CD4-positive, alpha-beta T cell treated with Interleukin-6 at 100 ng/mL for 8 hours (primary cell): ENCODE measurements around the gene FIG4.
"Not testable (repeated sequence)": the region's sequence is repeated elsewhere in the genome, so short reads cannot be mapped to it uniquely, and the experiment has no call there.

ENCODE experiments used
- DNase-seq: peaks from one replicate; pipeline ENCODE4 v3.0.0-alpha.2; 2020; ENCODE audit warnings: mixed read lengths, low spot score

The FIG4 gene

DNA sequence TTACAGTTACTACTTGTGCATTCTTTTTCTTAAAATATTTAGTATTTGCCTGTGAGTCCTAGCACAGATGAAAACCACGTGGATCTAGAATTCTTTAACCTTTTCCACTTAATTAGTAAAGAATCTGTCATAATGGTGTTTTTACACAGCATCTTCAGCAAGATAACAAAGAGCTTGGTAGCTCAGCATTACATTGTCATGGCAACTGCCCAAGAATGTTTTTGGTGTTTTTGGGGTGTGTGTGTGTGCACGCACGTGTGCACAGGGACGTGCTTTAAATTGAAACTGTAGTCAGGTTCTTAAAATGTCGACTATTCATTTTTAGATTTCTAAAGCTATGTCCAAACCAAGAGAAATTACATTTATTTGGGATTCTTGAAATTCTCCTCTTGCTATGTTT is 108.0 kb downstream of the FIG4 start:
- no peak for DNase-seq

DNA sequence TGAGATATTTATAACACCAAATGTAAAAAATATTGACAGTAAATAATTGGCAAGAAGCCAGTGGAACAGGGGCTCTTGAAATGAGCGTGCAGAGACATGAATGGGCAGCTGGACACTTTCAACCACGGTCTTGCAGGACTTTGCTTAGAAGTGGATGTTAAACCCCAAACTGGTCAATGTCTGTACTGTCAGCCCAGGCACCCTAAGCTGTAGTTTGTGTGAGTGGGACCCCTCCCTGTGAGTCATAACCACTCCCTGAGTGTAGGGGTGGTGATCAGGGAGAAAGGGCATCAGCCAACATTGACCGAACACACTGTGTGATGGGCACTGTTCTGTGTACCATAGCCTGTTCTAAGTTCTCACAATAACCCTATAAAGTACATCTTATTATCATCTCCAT is 108.6 kb downstream of the FIG4 start:
- no peak for DNase-seq

DNA sequence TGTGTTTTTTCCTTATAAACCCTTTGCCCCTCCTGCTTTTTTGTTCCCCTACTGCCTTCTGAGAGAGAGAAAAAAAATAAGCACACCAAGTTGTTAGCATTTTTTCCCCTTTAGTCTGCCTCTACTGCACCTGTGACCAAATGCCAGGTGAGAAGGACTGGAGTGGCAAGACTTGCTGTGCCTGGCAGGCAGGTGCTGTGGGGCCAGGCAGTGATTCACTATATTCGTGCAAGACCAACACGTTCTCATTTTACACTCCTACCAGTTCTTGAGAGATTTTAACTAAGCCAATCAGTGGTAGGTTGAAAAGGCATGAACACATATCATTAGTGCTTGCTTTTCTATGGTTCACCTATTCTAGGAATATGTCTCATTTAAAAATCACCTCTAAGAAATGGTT is 109.7 kb downstream of the FIG4 start:
- no peak for DNase-seq

DNA sequence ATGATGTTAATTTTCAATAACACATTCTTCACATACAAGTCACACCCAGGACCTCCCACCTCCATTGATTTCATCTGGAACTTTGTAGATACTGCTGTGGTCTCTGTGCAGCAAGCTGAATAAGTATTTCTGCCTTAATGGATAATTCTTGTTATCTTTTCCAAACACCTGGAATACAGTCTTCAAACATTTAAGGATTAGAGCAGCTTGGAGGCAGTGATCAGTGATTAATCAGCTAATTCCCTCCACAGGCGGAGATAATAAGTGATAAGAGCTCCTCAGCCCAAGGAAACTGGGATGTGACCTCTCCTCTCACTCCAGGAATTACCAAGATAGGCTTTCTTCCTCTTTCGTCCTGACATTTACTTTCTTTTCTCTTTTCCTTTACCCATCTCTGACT is 110.7 kb downstream of the FIG4 start:
- DNase-seq, result no peak

DNA sequence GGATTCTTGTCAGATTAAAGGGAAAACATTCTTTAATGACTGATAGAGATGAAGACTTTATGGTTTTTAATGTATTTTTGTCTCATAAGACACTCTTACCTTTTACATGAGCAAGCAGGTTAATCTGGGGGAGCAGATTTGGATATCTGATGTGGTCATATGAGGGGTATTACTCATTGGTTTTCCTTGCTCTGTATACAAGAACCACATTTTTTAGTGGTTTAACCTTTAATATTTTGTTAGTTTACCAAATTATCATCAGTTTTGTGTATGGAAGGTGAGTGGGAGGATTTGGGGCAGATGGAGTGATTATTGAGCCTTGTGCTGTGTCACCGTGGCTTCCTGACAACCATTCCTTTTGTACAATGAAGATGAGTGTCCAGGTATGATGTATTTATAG is 112.9 kb downstream of the FIG4 start:
- DNase-seq, result no peak

DNA sequence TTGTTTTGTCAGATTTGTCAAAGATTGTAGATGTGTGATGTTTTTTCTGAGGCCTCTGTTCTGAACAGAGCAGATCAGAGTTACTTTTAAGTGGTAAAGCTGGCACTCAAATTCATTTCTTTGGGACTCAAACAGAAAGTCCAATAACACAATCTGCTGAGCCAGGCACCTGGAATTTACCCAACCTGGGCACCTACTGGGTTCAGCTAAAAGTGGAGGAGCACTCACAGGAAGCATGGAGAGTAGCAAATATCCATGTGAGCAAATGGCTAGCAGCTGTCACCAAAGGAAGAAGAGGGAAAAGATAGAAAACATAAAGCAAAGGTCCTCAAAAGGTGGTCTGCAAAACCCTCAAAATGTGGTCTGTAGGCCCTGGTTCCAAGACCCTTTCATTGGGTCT is 116.8 kb downstream of the FIG4 start:
- DNase-seq, result no peak

DNA sequence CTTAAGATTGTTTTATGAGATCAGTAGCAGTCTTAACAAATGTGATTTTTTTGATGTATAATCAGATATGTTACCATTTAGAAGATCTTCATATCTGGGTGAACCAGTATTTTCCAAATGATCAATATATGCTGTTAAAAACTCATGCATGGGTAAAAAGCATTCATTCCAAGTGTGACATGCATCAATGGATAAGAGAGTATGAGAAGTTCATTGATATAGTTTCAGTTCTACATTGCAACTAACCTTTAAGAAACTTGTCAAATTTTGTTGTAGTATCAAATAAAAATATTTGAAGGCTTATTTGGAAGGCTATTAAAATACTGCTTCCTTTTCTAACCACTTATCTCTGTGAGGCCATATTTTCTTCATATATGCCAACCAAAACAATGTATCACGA is 117.7 kb downstream of the FIG4 start:
- DNase-seq, result no peak

DNA sequence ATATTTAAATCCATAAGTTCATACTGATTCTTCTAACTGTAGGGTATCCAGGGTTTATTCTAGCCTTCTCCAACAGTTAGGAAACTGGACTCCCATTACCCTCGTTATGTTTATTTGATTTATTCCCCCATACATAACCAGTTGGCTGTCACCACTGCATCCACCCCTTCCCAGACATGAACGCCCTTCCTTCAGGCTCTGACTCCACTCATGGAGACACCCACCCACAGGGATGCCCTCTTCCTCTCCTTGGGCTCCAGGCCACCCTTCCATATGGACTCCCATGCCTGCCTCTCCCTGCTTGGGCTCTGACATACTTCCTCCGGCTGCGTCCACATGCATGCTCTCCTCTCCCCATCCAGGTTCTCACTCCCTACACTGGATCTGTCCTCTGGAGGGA is 124.0 kb downstream of the FIG4 start:
- no peak for DNase-seq

DNA sequence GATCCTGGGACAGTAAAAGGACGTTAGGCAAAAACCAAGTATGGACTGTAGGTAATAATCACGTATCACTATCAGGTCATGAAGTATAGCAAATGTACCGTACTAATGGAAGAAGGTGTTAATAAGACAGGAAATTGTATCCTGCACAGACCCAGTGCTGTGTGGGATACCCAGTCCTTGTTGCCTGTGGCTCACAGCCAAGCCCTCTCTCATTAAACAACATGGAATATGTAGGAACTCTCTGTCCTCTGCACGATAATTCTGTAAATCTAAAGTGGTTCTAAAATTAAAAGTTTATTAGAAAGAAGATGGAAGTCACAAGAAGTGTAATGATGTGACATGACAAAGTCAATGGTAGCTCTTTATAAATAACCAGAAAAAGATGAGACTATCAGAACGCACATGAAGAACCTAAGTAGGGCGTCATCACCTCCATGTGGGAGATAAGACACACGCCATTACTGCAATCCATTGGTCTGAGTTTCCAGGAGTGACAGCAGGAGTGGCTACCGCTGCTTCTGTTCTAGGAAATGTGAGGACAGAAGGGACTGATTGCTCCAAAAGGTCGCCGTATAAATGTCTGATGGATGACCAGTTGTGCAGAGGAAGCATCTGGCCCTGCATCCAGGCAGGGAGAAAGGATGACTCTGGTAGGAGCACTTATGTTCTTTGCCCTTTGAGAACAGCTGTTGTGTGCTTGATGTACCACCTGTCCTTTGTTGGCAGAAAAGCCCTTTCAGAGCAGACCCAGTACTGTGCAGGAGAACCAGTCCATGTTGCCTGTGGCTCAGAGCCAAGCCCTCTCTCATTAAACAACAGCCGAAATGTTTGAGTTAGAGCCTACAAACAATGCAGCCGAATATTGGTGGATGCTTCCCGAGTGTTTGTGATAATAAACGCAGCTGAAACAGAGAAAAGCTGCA is 125.6 kb downstream of the FIG4 start:
- no peak for DNase-seq

DNA sequence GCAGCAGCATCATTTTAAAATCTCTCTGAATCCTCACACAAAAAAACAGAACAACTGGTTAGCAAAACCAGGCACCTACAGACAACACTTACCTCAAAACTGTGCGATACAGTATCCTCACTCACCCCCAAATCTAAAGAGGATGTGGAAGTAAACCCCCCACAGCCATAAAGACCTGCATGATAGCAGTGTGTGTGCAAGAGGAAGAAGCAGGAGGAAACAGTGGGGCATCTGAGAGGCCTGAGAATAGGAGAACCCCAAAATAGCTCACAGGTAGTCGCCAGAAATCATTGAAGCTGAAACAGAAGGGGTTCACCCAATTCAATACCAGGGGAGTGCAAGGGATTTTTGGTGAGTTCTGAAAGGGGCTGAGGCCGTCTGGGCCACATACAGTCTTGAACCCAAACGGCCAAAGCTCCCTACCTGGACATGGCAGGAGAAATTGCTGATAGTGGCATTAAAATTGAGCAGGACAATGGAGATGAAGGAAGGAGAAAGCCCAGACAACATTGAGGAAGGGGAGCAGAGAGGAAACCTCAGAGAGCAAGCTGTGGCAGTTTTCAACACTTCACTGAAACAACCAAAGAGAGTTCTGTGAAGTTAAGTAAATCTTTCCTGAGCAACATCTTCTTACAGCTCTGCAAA is 129.7 kb downstream of the FIG4 start:
- no peak for DNase-seq

DNA sequence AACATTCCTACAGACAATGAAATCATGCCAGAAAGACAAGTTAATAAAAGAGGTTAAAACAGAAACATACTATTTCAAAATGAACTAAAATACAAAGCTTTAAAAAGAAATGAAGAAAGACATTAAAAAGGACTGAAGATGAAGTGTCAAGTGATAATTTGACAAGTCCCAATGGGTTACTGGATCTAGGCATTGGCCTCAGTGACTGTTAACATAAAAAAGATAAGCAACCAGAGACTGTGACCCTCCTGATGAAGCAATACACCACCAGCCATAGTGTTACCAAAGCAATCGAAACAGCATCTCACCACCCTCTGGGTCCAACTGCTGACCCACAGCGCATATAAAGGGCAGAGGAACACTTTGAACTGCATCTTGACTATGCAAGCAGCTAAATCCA is 130.3 kb downstream of the FIG4 start:
- DNase-seq, result no peak

DNA sequence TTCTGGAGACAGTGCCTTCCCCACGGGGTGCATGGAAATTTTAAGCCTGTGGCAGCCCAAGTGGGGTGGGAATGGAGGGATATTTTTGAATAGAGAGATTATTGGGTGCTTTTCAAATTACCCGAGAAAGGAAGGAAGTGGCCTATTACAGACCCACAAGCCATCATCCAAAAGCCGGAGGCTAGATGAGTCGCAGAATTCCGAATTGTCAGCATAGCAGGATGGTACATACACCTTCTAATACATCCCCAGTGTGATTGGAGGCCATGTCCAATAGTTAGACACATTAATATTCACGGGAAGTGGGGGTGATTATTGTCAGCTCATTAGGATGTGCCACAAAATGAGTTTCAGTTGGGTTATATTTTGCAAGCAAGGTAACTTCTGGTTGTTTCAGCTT is 133.0 kb downstream of the FIG4 start:
- no peak for DNase-seq

DNA sequence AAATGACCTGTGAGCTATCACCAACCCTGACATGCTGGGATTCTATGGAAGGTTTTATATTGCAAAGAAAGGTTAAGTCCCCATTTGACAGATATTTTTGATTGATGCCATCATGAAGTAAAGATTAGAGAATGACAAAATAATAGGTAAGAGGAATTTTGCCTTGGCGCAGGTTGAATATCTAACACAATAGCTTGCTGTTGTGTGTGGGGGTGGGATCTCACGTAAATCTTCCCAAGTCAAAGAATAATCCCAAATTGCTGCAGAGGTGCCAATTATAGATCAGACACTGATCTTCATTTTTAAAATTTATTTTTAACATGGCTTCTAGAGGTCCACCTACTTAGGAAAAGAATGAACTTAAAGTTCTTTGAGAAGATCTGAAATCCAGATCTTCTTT is 135.5 kb downstream of the FIG4 start:
- DNase-seq, result no peak

DNA sequence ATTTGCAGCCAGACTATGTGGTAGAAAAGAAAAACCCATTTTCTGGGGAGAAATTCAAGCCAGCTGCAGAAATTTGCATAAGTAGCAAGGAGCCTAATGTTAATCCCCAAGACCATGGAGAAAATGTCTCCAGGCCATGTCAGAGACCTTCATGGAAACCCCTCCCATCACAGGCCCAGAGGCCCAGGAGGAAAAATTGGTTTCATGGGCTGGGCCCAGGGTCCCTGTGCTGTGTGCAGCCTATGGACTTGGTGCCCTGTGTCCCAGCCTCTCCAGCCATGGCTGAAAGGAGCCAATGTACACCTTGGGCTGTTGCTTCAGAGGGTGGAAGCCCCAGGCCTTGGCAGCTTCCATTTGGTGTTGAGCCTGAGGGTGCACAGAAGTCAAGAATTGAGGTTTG is 140.3 kb downstream of the FIG4 start:
- not testable (repeated sequence) for DNase-seq

DNA sequence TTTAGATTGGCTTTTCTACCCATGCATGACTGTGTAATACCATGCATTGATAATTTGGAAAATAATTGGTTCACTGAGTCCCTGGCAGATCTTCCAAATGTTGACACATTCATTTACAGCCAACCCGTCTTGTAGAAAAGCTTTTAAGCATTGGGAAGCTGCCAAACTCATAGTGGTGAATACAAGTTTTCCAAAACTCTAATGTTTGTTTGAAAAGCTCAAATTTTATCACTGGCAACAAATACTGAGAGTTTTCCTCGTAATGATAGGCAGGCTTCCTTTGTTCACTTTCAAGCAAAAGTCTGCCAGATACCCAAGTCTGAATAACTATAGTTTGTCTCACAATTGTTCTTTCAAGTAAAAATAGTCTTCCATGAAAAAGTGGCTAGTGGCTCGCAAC is 143.0 kb downstream of the FIG4 start:
- DNase-seq, result no peak

DNA sequence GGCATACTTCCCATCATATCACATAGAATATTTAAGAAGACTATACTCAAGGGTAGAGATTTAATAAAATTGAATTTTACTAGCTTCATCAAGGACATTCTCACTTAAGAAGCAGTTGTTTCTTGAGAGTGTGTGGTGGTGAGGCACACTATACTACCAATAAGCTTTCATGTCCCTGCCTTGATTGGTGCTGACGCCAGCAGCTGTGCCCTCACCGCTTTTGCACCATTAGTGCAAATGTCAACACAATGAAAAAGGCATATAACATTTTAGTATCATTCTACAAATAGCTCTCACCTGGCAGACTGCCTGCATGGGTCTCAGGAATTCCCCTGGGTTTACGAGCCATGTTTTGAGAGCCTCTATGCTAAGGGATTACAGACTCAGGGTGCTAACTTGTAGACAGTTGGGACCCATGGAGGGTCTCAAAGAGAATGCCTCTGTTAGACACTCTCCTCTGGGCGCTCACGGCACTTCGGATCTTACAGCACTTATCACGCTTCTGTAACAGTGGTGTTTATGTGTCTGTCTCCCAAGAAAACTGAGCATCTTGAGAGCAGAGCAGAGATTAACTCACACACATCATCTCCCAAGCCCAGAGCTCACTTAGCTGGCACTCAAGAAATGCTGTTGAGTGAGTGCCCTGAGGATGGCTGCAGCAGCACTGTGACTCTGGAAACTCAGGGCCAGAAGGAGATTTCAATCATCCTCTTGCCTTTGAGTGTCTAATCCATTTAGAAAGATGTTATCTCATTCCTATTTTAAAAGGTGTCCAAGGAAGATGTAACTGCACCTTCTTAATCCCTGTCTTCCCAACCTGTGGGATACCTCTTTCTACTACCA is 143.7 kb downstream of the FIG4 start:
- no peak for DNase-seq

DNA sequence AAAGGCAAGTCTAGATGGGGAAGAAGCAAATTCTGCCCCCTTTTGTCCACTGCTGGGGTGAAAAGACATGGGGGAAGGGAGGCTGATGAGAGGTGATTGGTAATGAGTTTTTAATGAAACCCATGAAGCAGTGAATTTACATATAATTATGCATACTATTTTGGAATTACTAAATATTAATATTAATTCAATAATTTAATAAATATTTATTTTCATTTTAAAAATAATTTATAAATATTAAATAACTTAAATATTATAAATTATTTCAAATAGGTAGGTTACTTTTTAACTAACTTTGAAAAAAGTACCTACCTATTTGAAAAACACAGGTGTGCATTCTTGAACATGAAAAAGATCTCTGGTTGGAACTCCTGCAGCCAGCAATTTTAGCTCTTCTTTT is 148.9 kb downstream of the FIG4 start:
- DNase-seq, result no peak

DNA sequence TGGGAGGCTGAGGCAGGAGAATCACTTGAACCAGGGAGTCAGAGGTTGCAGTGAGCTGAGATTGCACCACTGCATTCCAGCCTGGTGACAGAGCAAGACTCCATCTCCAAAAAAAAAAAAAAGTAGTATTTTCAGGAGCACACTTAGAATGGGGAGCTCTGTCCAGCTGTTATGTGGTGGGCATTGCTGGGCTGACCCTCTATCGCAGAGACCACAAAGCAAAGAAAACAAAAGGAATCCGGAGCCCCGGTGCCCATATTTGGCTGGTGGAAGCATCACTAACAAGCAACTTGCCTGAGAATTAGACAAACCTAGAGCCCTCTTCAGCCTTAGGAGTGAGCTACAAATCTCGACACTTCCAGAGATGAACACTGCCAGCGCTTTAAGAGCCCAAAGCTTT is 149.7 kb downstream of the FIG4 start:
- DNase-seq, result no peak

DNA sequence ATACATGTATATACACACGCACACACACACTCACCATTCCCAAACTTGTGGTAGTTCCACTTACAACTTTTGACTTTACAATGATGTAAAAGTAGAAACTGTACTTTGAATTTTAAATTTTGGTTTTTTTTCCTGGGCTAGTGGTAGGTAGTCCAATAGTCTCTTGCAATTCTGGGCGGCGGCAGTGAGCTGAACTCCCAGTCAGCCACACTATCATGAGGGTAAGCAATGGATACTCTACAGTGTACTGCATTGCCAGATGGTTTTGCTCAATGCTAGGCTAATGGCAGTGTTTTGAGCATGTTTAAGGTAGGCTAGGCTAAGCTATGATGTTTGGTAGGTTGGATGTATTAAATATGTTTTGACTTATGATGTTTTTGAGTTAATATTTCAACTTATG is 150.8 kb downstream of the FIG4 start:
- no peak for DNase-seq

DNA sequence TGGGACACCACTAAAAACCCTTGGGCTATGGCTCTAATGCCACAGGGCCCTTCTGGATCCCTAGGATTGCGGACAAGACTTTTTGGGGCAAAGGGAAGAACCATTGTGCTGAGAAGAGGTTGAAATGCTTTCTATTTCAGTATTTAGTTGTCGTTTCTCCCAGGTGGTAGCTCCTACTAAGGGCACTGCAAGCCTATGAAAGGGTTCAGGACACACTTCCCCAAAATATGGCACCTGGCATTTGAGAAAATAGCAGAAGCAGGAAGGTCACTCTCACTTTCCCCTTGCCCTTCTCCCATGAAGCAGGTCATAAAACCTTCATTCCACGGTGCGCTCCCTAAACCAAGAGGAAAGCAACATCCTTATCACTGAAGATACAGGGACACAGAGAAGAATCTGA is 161.6 kb downstream of the FIG4 start:
- no peak for DNase-seq

DNA sequence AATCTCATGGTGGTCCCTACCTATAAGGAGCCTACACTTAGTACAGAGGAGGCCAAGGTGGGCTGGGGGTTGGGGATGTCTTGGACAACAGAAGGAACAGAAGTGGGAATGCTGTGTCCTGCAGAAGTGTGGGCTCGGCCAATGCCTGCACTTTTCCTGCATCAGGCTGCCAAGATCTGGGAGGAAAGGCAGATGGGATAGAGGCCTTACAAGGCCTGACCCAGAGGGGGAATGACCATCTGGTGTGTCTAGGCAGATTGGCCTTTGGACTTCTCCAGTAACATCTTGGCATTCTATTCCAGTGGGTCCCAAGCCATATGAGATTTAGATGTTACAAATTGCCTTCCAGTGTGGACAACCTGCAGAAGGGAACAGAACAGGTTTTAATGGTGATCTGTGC is 162.3 kb downstream of the FIG4 start:
- no peak for DNase-seq

DNA sequence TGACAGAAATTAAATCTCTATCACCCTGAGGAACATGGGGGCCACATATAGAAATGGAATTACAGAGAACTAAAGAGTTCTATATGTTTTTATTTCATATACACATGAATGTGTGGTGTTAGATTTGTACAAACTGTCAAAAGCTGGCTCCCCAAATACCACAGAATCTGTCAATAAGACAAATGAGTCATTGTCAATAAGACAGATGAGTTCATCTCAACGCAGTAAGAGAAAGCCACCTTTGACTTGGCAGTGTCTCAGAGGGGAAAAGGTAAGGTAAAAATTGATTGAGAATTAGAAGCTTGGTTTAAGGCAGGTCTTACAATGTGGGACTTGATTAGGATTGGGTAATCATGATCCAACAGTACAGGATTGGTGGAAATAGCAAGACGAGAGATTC is 162.9 kb downstream of the FIG4 start:
- no peak for DNase-seq
